ENCODE data around the gene TSPOAP1. TPM values are rescaled to one million over a fixed set of nuclear protein-coding genes. Genes with fewer than 3 reads are reported as not detected.

Gene TSPOAP1
- total RNA-seq, 8 experiments from 2014 or later, result 0.76 to 23.0 (median 13.2) TPM

DNA sequence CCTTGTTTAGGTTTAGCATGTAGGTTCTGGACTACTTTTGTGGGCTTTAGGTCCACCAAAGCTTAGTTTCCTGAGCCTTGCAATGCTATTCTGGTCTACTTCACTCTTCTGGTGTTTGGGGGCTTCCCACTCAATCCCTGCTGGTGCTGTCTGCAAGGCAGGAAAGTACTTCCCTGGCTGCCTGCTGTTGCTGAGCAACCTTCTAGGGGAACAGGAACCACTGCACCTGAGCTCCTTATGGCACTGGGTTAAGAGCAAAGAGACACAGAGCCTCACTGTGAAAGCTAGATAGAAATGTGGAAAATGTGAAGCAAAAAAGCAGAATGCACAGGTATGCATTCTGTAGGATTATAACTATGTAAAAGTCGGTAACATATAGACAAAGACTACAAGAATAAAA, 64.8 kb downstream of the TSPOAP1 start:
- 0 to 83% (median 23%) methylated on average over 1 of the region's 1 CpG; no CpG with 5 or more reads in 2 of the 10 experiments for WGBS, 10 experiments

DNA sequence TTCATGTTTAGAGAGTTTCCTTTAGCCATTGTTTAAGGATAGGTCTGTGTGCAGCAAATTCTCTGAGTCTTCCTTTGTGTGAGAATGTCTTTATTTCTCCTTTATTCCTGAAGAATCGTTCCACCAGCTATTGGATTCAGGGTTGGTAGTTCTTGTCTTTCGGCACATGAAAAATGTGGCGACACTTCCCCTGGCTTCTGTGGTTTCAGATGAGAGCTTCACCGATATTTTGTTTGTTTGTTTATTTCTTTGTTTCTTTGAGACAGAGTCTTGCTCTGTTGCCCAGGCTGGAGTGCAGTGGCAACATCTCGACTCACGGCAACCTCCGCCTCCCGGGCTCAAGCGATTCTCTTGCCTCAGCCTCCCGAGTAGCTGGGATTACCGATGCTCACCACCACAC, 66.4 kb downstream of the TSPOAP1 start:
- WGBS, 10 experiments, result 39 to 100% (median 80%) methylated on average over 1 to 10 of the region's 11 CpGs
- no peak overlapping the region for H3K4me3 ChIP-seq
- in situ Hi-C loops (cut with MboI; ENCODE audit: low pct_unique_long_range_greater_than_20kb in 2 of 9, low sequenced_read_pairs in 9 of 9, unreplicated experiment in 9 of 9), result no loop called here
- no peak overlapping the region for H3K27ac ChIP-seq
- ATAC-seq (replicated peaks in 6 of 8), result no peak
- no peaks in the 10 kb centered on the region for H3K4me1 ChIP-seq (replicated peaks in 1 of 2)

More for the DNA sequence above, 64.8 kb downstream of the TSPOAP1 start:
- H3K27ac ChIP-seq, result no peak overlapping the region
- no peak overlapping the region for H3K4me3 ChIP-seq
- no peak for ATAC-seq (replicated peaks in 6 of 8)
- in situ Hi-C loops (cut with MboI; ENCODE audit: low pct_unique_long_range_greater_than_20kb in 2 of 9, low sequenced_read_pairs in 9 of 9, unreplicated experiment in 9 of 9), result no loop called here
- no peaks in the 10 kb centered on the region for H3K4me1 ChIP-seq (replicated peaks in 1 of 2)

DNA sequence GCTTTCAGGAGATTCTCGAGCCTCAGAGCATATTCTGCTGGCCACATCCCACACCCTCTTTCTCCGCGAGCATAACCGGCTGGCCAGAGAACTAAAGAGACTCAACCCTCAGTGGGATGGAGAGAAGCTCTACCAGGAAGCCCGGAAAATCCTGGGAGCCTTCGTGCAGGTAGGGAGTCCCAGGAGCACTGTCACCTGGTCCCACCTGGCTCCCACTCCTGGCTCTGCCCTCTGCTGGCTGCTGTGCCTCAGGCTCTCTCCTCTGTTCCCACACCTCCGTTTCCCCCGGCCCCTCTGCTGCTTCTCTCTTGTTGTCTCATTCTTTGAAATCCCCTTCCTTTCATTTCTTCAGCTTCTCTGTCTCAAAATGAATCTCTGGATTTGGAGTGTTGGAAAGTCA, 73.8 kb downstream of the TSPOAP1 start:
- Histone ChIP-seq H3K4me3 (no peak overlapping the region), H3K4me1 (replicated peaks in 1 of 2) (peaks cover 1 to 3% of the 10 kb centered on the region in 2 donors), H3K27ac (no peak overlapping the region)
- ATAC-seq (replicated peaks in 6 of 8), result no peak
- WGBS, 10 experiments, result 0 to 47% (median 29%) methylated on average over 3 to 4 of the region's 8 CpGs; no CpG with 5 or more reads in 7 of the 10 experiments
- in situ Hi-C loops (cut with MboI; ENCODE audit: low pct_unique_long_range_greater_than_20kb in 2 of 9, low sequenced_read_pairs in 9 of 9, unreplicated experiment in 9 of 9), result no loop called here

DNA sequence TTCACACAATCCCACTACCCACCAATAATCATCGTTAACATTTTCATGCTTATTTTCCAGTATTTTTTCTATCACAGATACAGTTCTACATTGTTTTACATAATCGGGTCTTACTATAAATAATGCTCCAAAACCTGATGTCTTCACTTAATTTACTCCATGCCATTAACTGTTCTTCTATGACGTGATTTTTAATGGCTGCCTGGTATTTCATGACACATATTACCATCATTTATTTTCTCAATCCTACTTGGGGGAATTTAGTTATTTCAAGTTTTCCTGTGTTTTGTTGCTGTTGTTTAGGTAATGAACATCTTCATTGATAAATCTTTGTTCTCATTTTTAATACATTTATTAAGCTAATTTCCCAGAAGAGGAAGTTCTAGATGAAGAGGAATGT, 75.5 kb downstream of the TSPOAP1 start:
- Histone ChIP-seq H3K27ac (no peak overlapping the region), H3K4me1 (replicated peaks in 1 of 2) (peaks cover 2 to 4% of the 10 kb centered on the region in 2 donors), H3K4me3 (no peak overlapping the region)
- WGBS, 10 experiments, result 32 to 94% (median 57%) methylated on average over 1 to 3 of the region's 3 CpGs
- in situ Hi-C loops (cut with MboI; ENCODE audit: low pct_unique_long_range_greater_than_20kb in 2 of 9, low sequenced_read_pairs in 9 of 9, unreplicated experiment in 9 of 9), result no loop called here
- no peak for ATAC-seq (replicated peaks in 6 of 8)

DNA sequence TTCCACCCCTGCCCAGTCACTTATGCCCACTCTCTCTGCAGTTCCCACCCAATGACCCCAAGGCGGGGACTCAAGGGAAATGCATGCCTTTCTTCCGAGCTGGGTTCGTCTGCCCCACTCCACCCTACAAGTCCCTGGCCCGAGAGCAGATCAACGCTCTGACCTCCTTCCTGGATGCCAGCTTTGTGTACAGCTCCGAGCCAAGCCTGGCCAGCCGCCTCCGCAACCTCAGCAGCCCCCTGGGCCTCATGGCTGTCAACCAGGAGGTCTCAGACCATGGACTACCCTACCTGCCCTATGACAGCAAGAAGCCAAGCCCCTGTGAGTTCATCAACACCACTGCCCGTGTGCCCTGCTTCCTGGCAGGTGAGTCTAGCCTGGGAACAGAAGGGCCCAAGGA, 76.5 kb downstream of the TSPOAP1 start:
- H3K4me1 ChIP-seq (replicated peaks in 1 of 2), result peaks cover 2 to 4% of the 10 kb centered on the region in 2 donors
- H3K4me3 ChIP-seq, result no peak overlapping the region
- in situ Hi-C loops (cut with MboI; ENCODE audit: low pct_unique_long_range_greater_than_20kb in 2 of 9, low sequenced_read_pairs in 9 of 9, unreplicated experiment in 9 of 9), result no loop called here
- no peak overlapping the region for H3K27ac ChIP-seq
- ATAC-seq (replicated peaks in 6 of 8), result no peak
- 17 to 100% (median 65%) methylated on average over 1 to 4 of the region's 9 CpGs; no CpG with 5 or more reads in 4 of the 10 experiments for WGBS, 10 experiments

Other genes starting within 250 kb of the TSPOAP1 start
- gene DYNLL2, start 245.4 kb downstream of the TSPOAP1 start, total RNA-seq, result 10 to 100 TPM; 16.8 to 78.7 (median 36.0) TPM
- under 1 TPM in 5 of 8 experiments, not detected in 3; 0.05 to 0.76 (median 0.25) TPM for gene OR4D1, start 180.4 kb downstream of the TSPOAP1 start, total RNA-seq
- gene OR4D2, start 161.8 kb downstream of the TSPOAP1 start, total RNA-seq, result under 1 TPM in 3 of 8 experiments, not detected in 5; 0.17 to 0.35 (median 0.28) TPM
- gene EPX, start 136.1 kb downstream of the TSPOAP1 start, total RNA-seq, result under 1 TPM in 5 of 8 experiments, not detected in 3; 0.27 to 0.66 (median 0.38) TPM
- gene MKS1, start 109.5 kb downstream of the TSPOAP1 start, total RNA-seq, result 10 to 100 TPM in 7 of 8 experiments, 1 to 10 TPM in 1; 7.4 to 32.3 (median 20.9) TPM
- gene LPO, start 90.2 kb downstream of the TSPOAP1 start, total RNA-seq, result 1 to 10 TPM in 2 of 8 experiments, under 1 TPM in 5, not detected in 1; 0.08 to 1.2 (median 0.16) TPM
- 1 to 10 TPM in 2 of 8 experiments, under 1 TPM in 3, not detected in 3; 0.18 to 3.2 (median 0.59) TPM for gene MPO, start 47.9 kb downstream of the TSPOAP1 start, total RNA-seq
- 10 to 100 TPM; 47.7 to 87.5 (median 62.3) TPM for gene SUPT4H1, start 23.4 kb upstream of the TSPOAP1 start, total RNA-seq
- 1 to 10 TPM in 2 of 8 experiments, under 1 TPM in 5, not detected in 1; 0.11 to 2.1 (median 0.41) TPM for gene RNF43, start 88.7 kb upstream of the TSPOAP1 start, total RNA-seq
- gene HSF5, start 159.6 kb upstream of the TSPOAP1 start, total RNA-seq, result under 1 TPM in 5 of 8 experiments, not detected in 3; 0.04 to 0.14 (median 0.05) TPM
- gene MTMR4, start 185.8 kb upstream of the TSPOAP1 start, total RNA-seq, result 10 to 100 TPM; 29.7 to 69.7 (median 50.5) TPM